GM19455 (cell line): Measurements from ENCODE around the gene ANXA2.

Experiments
- ATAC-seq: cut with Tn5 transposase; IDR thresholded peaks from one replicate; pipeline ENCODE4 v1.9.1; 2021; ENCODE audit not compliant: unreplicated experiment

Gene ANXA2

DNA sequence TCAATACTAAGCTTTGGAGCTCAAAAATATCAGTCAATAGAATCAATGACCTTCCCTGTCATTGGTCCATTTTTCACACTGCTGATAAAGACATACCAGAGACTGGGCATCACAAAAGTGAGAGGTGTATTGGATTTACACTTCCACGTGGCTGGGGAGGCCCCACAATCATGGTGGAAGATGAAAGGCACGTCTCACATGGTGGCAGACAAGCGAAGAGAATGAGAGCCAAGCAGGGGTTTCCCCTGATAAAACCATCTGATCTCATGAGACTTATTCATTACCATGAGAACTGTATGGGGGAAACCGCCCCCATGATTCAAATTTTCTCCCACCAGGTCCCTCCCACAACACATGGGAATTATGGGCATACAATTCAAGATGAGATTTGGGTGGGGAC, 81.9 kb downstream of the ANXA2 start:
- ATAC-seq, result no peak

DNA sequence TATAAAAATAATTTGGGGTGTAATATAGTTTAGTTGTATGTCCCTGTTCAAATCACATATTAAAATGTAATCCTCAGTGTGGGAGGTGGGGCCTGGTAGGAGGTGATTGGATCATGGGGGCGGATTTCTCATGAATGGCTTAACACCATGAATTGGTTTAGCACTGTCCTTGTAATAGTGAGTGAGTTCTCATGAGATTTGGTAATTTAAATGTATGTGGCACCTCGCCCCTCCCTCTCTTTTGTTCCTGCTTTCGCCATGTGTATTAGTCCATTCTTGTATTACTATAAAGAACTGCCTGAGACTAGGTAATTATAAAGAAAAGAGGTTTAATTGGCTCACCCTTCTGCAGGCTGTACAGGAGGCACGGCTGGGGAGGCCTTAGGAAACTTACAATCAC, 83.9 kb downstream of the ANXA2 start:
- no peak for ATAC-seq

DNA sequence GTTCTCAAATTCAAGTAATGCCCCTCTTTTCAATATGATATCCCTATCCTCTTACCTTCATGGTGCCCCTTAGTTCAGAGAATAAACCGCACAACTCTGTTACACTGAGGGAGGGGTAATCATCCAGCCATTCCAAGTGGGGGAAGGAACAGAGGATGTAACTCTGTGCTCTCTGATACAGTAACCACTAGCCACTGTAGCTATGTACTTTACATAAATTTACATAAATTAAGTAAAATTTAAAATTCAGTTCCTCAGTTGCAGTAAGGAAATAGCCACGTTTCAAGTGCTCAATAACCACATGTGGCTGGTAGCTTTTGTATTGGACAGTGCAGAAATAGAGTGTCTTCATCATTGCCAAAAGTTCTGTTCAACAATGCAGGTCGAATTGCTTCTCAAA, 90.8 kb downstream of the ANXA2 start:
- no peak for ATAC-seq

DNA sequence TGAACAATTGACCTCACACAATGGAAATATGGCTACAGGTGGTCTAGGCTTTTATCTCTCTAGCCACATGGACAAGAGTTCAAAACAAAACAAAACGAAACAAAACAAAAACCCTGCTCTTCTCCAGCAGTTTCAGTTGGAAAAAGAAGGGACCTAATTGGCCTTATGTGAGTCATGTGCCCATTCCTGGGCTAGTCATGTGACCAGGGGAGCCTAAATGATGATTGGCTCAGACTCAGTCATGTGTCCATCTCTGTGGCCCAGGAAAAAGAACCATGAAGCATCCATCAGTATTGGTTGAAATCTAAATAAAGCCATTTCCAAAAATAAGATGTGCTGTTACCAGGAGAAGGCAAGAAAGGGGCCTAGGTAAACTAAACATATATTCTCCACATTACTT, 96.8 kb downstream of the ANXA2 start:
- no peak for ATAC-seq

DNA sequence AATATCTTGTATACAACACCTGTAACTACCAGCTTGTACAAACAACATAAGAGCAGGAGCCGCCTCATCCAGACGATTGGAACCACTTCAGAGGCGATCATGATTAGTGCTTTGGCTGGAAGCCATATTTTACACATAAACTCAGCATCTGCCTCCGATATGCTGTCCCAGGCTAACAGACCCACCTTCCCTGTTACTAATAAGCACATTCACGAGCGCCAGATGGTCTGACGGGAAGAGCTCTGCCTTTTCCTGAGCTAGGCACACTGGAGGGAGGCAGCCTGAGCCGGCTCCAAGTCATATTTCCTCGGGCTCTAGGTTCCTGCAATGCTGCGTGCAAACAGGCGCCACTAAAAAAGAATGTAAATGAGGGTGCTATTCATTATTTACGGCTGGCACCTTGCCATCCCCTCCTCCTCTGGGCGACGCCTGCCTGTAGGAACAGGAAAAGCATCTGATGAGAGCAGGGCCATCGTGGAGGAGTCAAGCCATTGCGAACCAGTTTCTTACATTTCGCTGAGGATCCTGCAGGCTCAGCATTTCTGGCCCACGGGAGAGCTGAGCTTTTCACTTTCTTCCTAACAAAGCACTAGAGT, 98.2 kb downstream of the ANXA2 start:
- no peak for ATAC-seq
